GM12892 (cell line): Measurements from ENCODE around the gene RPS25.

Experiments used
- POLR2A ChIP-seq: IDR thresholded peaks from 2 replicates; pipeline ENCODE4 v1.6.1; 2011; ENCODE audit warnings: low read depth, low read length, control low read depth
- POLR2AphosphoS5 ChIP-seq: IDR thresholded peaks from 2 replicates; pipeline ENCODE4 v1.6.1; 2011; ENCODE audit warnings: low read depth, low read length, control low read depth
- TAF1 ChIP-seq: IDR thresholded peaks from 2 replicates; pipeline ENCODE4 v1.6.1; 2011; ENCODE audit warnings: low read depth, mild to moderate bottlenecking, control low read depth, low read length, borderline replicate concordance

DNA sequence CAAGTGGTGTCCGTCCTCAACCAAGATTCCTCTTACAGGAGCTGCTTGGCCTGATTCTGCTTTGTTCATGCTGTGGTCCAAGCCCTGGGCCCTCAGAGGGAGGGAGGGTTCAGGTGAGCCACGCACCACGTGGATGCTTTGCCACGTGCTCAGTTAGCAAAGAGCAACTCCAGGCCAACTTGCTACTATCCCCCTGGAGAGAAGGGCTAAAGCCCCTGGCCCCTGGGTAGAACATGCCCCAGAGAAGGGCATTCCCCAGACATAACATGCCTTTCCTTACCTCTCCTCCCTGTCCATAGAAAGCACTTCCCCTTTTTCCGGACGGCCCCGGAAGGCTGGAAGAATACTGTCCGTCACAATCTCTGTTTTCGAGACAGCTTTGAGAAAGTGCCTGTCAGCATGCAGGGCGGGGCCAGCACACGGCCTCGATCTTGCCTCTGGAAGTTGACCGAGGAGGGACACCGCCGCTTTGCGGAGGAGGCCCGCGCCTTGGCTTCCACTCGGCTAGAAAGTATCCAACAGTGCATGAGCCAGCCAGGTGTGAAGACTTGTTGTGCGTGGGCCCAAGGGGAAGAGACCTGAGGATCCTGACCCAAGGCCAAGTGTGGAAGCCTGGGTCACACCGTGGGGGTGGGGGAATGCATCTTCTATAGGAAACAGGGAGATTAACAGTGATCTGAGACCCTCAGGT is 37.8 kb downstream of the RPS25 start:
- TF ChIP-seq POLR2A (no peak), TAF1 (no peak), POLR2AphosphoS5 (no peak)
